ENCODE measurements around the gene ANKRD13C. TPM values are rescaled to one million over a fixed set of nuclear protein-coding genes. Genes with fewer than 3 reads are reported as not detected.

ANKRD13C gene
- total RNA-seq, 4 donors from 2014 or later = 37.0 to 42.9 (median 38.1) TPM

- H3K27ac ChIP-seq = no peak overlapping the region
- H3K36me3 ChIP-seq = peaks cover 0 to 23% (median 0%) of the 10 kb centered on the region in 3 donors
- H3K4me1 ChIP-seq = peaks cover 0 to 11% (median 0%) of the 10 kb centered on the region in 4 donors
- DNase-seq (ENCODE audit: low spot score in 2 of 2) = no peak
- H3K4me3 ChIP-seq = no peak overlapping the region
- no peaks in the 10 kb centered on the region for H3K27me3 ChIP-seq
- no peaks in the 10 kb centered on the region for H3K9me3 ChIP-seq
- TF ChIP-seq POLR2A (IDR thresholded peaks at IDR 0.05) (no peak), EP300 (IDR thresholded peaks at IDR 0.05) (no peak)
- TF ChIP-seq, protein P1, sequence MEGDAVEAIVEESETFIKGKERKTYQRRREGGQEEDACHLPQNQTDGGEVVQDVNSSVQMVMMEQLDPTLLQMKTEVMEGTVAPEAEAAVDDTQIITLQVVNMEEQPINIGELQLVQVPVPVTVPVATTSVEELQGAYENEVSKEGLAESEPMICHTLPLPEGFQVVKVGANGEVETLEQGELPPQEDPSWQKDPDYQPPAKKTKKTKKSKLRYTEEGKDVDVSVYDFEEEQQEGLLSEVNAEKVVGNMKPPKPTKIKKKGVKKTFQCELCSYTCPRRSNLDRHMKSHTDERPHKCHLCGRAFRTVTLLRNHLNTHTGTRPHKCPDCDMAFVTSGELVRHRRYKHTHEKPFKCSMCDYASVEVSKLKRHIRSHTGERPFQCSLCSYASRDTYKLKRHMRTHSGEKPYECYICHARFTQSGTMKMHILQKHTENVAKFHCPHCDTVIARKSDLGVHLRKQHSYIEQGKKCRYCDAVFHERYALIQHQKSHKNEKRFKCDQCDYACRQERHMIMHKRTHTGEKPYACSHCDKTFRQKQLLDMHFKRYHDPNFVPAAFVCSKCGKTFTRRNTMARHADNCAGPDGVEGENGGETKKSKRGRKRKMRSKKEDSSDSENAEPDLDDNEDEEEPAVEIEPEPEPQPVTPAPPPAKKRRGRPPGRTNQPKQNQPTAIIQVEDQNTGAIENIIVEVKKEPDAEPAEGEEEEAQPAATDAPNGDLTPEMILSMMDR (IDR thresholded peaks at IDR 0.05) = no peak
Observed at GRCh38 chr1:70331962-70332361, 22.6 kb downstream of the ANKRD13C start.

GRCh38 chr1:70327306-70328076 lies 27.0 kb downstream of the ANKRD13C start:
- peaks cover 0 to 20% (median 0%) of the 10 kb centered on the region in 3 donors for H3K36me3 ChIP-seq
- H3K27me3 ChIP-seq = no peaks in the 10 kb centered on the region
- H3K4me1 ChIP-seq = peaks cover 0 to 3% (median 0%) of the 10 kb centered on the region in 4 donors
- no peak for DNase-seq (ENCODE audit: low spot score in 2 of 2)
- H3K4me3 ChIP-seq = no peak overlapping the region
- H3K27ac ChIP-seq = no peak overlapping the region
- WGBS, 2 donors = 96 to 97% methylated on average over 7 of the region's 7 CpGs
- TF ChIP-seq, protein P1 (IDR thresholded peaks at IDR 0.05) = no peak
- TF ChIP-seq POLR2A (IDR thresholded peaks at IDR 0.05) = no peak
- TF ChIP-seq EP300 (IDR thresholded peaks at IDR 0.05) = no peak
- no peaks in the 10 kb centered on the region for H3K9me3 ChIP-seq

GRCh38 chr1:70324683-70325082 lies 29.8 kb downstream of the ANKRD13C start:
- no peak for DNase-seq (ENCODE audit: low spot score in 2 of 2)
- WGBS, 2 donors = 97% methylated on average over 1 of the region's 1 CpG
- Histone ChIP-seq H3K27me3 (no peaks in the 10 kb centered on the region), H3K4me3 (no peak overlapping the region), H3K9me3 (no peaks in the 10 kb centered on the region), H3K36me3 (peaks cover 0 to 20% (median 0%) of the 10 kb centered on the region in 3 donors), H3K27ac (no peak overlapping the region), H3K4me1 (peaks cover 0 to 3% (median 0%) of the 10 kb centered on the region in 4 donors)
- TF ChIP-seq, protein P1 (IDR thresholded peaks at IDR 0.05) = no peak
- TF ChIP-seq POLR2A (IDR thresholded peaks at IDR 0.05) (no peak), EP300 (IDR thresholded peaks at IDR 0.05) (no peak)

- Histone ChIP-seq H3K27ac (no peak overlapping the region), H3K4me1 (peaks cover 0 to 14% (median 0%) of the 10 kb centered on the region in 4 donors), H3K36me3 (peaks cover 0 to 22% (median 0%) of the 10 kb centered on the region in 3 donors), H3K4me3 (no peak overlapping the region), H3K9me3 (no peaks in the 10 kb centered on the region), H3K27me3 (no peaks in the 10 kb centered on the region)
- TF ChIP-seq EP300 (IDR thresholded peaks at IDR 0.05) (no peak), POLR2A (IDR thresholded peaks at IDR 0.05) (no peak)
- TF ChIP-seq, protein P1 (IDR thresholded peaks at IDR 0.05) = no peak
- DNase-seq (ENCODE audit: low spot score in 2 of 2) = no peak
Observed at GRCh38 chr1:70319750-70320149, 34.8 kb downstream of the ANKRD13C start.

GRCh38 chr1:70318191-70318590 lies 36.3 kb downstream of the ANKRD13C start:
- no peak for DNase-seq (ENCODE audit: low spot score in 2 of 2)
- WGBS, 2 donors = 52 to 54% methylated on average over 1 of the region's 1 CpG
- TF ChIP-seq, protein P1 (IDR thresholded peaks at IDR 0.05) = no peak
- TF ChIP-seq EP300 (IDR thresholded peaks at IDR 0.05) (no peak), POLR2A (IDR thresholded peaks at IDR 0.05) (no peak)

More at GRCh38 chr1:70318191-70318590, 36.3 kb downstream of the ANKRD13C start:
- Histone ChIP-seq H3K4me3 (no peak overlapping the region), H3K36me3 (peaks cover 0 to 14% (median 0%) of the 10 kb centered on the region in 3 donors), H3K27me3 (no peaks in the 10 kb centered on the region), H3K4me1 (peaks cover 0 to 15% (median 0%) of the 10 kb centered on the region in 4 donors), H3K27ac (no peak overlapping the region), H3K9me3 (no peaks in the 10 kb centered on the region)
